Activated naive CD8-positive, alpha-beta T cell (primary cell): Measurements from ENCODE around the gene FAM117B.

Experiments
- H3K27ac Mint-ChIP-seq: one replicate; pipeline ENCODE4 v1.8.0; 2021; ENCODE audit warnings: mixed read lengths
- H3K27me3 Mint-ChIP-seq: one replicate; pipeline ENCODE4 v1.8.0; 2021; ENCODE audit warnings: mixed read lengths
- H3K36me3 Mint-ChIP-seq: one replicate; pipeline ENCODE4 v1.8.0; 2021; ENCODE audit warnings: mixed read lengths
- H3K4me1 Mint-ChIP-seq: one replicate; pipeline ENCODE4 v1.8.0; 2021; ENCODE audit warnings: low read depth, mixed read lengths
- H3K4me3 Mint-ChIP-seq: one replicate; pipeline ENCODE4 v1.8.0; 2021; ENCODE audit warnings: mild to moderate bottlenecking, mixed read lengths
- H3K9me3 Mint-ChIP-seq: one replicate; pipeline ENCODE4 v1.8.0; 2021; ENCODE audit warnings: low read depth, mixed read lengths

FAM117B gene

DNA sequence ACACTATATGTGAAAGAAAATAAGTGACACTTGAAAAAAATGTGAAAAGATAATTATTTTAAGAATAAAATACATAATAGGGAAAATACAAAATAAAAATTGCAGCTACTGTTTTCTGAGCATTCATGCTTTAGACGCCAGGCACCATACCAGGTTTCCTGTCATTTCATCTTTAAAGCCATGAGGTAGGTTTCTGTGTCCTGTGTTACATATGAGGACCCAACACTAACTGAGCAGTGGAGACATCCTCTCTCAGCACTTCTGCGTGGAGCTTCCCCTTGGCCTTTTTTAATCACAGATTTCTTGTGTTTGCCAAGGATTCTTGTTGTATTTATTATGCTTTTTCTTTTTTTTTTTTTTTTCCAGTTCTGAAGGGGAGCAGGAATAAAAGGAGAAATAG is 117.3 kb downstream of the FAM117B start:
- H3K4me3 Mint-ChIP-seq, result no peak overlapping the region
- peak overlapping the region; percentile 84 for H3K27ac Mint-ChIP-seq
- H3K9me3 Mint-ChIP-seq, result peaks cover 6% of the 10 kb centered on the region
- no peaks in the 10 kb centered on the region for H3K27me3 Mint-ChIP-seq
- peaks cover 25% of the 10 kb centered on the region for H3K36me3 Mint-ChIP-seq
- peaks cover 70% of the 10 kb centered on the region for H3K4me1 Mint-ChIP-seq

GRCh38 chr2:202754936-202755335 is 120.2 kb downstream of the FAM117B start:
- Mint-ChIP-seq H3K36me3 (peaks cover 21% of the 10 kb centered on the region), H3K27ac (peak overlapping the region; percentile 59), H3K4me3 (no peak overlapping the region), H3K27me3 (no peaks in the 10 kb centered on the region), H3K4me1 (peaks cover 53% of the 10 kb centered on the region), H3K9me3 (no peaks in the 10 kb centered on the region)

- H3K27ac Mint-ChIP-seq, result peak overlapping the region; percentile 59
- H3K27me3 Mint-ChIP-seq, result no peaks in the 10 kb centered on the region
- H3K4me3 Mint-ChIP-seq, result no peak overlapping the region
- no peaks in the 10 kb centered on the region for H3K9me3 Mint-ChIP-seq
- peaks cover 53% of the 10 kb centered on the region for H3K4me1 Mint-ChIP-seq
- peaks cover 29% of the 10 kb centered on the region for H3K36me3 Mint-ChIP-seq
Measured at GRCh38 chr2:202756598-202756997, 121.8 kb downstream of the FAM117B start.

DNA sequence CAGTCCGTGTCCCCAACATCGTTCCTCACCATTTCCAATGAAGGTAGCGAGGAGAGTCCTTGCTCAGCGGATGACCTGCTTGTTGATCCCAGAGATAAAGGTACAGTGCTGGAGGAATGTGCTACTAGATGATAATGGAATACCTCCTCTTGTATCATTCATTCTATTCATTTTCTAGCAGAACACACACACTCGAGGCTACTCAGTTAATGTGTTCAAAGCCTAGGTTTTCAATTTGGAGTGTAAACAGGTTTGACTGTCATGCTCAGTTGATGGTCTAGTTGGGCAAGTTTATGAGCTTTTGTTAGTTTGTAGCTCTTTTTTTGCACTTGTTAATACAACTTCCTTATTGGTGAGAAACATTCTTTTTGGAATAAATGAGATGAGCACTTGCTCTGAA is 122.6 kb downstream of the FAM117B start:
- H3K27me3 Mint-ChIP-seq, result no peaks in the 10 kb centered on the region
- peaks cover 31% of the 10 kb centered on the region for H3K36me3 Mint-ChIP-seq
- H3K4me1 Mint-ChIP-seq, result peaks cover 54% of the 10 kb centered on the region
- H3K4me3 Mint-ChIP-seq, result no peak overlapping the region
- peak overlapping the region; percentile 75 for H3K27ac Mint-ChIP-seq
- H3K9me3 Mint-ChIP-seq, result no peaks in the 10 kb centered on the region

DNA sequence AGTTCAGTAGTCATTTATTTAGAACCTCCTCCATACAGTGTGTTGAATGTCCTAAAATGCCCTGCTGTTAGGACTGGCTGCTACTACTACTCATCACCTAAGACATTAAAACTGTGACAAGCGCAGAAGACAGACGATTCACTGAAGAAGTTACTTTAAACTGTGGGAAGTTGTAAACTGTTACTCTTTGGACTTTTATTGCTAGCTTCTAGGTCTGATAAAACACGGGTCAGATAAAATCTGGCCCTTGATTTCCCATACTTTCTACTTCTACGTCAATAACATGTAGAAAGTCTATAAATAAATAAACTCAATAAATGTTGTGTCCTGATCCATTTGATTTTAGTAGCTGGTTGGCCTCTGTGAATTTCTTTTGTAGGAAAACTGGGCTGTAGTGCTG is 123.4 kb downstream of the FAM117B start:
- Mint-ChIP-seq H3K9me3 (no peaks in the 10 kb centered on the region), H3K36me3 (peaks cover 33% of the 10 kb centered on the region), H3K27ac (no peak overlapping the region), H3K27me3 (no peaks in the 10 kb centered on the region), H3K4me1 (peaks cover 53% of the 10 kb centered on the region), H3K4me3 (no peak overlapping the region)

GRCh38 chr2:202758604-202759003 is 123.8 kb downstream of the FAM117B start:
- H3K27ac Mint-ChIP-seq, result peak overlapping the region; percentile 75

DNA sequence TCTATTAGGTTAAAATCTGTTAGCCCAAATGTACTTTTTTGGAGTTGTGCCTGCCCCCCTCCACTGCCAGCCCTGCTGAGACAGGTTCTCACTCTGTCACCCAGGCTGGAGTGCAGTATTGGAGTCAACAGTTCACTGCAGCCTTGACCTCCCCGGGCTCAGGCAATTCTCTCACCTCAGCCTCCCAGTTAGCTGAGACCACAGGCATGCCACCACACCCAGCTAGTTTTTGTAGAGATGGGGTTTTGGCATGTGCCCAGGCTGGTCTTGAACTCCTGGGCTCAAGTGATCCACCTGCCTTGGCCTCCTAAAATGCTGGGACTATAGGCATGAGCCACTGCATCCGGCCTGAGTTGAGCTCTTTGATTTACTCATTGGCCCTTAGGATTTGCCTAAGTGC is 126.1 kb downstream of the FAM117B start:
- no peak overlapping the region for H3K4me3 Mint-ChIP-seq
- no peaks in the 10 kb centered on the region for H3K9me3 Mint-ChIP-seq
- H3K27ac Mint-ChIP-seq, result peak overlapping the region; percentile 91
- H3K4me1 Mint-ChIP-seq, result peaks cover 56% of the 10 kb centered on the region
- peaks cover 25% of the 10 kb centered on the region for H3K36me3 Mint-ChIP-seq
- no peaks in the 10 kb centered on the region for H3K27me3 Mint-ChIP-seq

More at GRCh38 chr2:202758604-202759003, 123.8 kb downstream of the FAM117B start:
- H3K27me3 Mint-ChIP-seq, result no peaks in the 10 kb centered on the region
- peaks cover 53% of the 10 kb centered on the region for H3K4me1 Mint-ChIP-seq
- peaks cover 31% of the 10 kb centered on the region for H3K36me3 Mint-ChIP-seq
- no peak overlapping the region for H3K4me3 Mint-ChIP-seq
- H3K9me3 Mint-ChIP-seq, result no peaks in the 10 kb centered on the region

- H3K36me3 Mint-ChIP-seq, result peaks cover 26% of the 10 kb centered on the region
- peak overlapping the region; percentile 71 for H3K4me3 Mint-ChIP-seq
Measured at GRCh38 chr2:202762556-202762955, 127.8 kb downstream of the FAM117B start.

DNA sequence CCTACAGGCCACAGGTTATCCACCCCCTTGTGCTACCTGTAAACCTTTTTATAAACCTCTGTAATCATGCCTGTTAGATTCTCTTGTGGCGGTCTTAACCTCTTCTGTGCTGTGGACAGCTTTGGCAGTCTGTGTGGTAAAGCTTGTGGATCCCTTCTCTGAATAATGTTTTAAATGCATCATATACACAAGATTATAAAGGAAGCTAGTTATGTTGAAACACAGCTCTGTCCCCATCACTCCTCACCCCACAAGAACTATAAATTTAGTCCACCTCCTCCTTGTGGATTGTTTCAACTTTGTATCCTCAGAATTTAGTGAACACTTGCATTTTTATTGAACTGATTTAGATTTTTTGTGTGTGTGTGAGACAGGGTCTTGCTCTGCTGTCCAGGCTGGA is 129.1 kb downstream of the FAM117B start:
- Mint-ChIP-seq H3K4me1 (peaks cover 59% of the 10 kb centered on the region), H3K9me3 (no peaks in the 10 kb centered on the region), H3K27me3 (no peaks in the 10 kb centered on the region), H3K27ac (peak overlapping the region; percentile 96), H3K4me3 (peak overlapping the region; percentile 14), H3K36me3 (peaks cover 26% of the 10 kb centered on the region)

More at GRCh38 chr2:202762556-202762955, 127.8 kb downstream of the FAM117B start:
- no peaks in the 10 kb centered on the region for H3K27me3 Mint-ChIP-seq
- H3K4me1 Mint-ChIP-seq, result peaks cover 55% of the 10 kb centered on the region
- no peaks in the 10 kb centered on the region for H3K9me3 Mint-ChIP-seq
- H3K27ac Mint-ChIP-seq, result peak overlapping the region; percentile 96

DNA sequence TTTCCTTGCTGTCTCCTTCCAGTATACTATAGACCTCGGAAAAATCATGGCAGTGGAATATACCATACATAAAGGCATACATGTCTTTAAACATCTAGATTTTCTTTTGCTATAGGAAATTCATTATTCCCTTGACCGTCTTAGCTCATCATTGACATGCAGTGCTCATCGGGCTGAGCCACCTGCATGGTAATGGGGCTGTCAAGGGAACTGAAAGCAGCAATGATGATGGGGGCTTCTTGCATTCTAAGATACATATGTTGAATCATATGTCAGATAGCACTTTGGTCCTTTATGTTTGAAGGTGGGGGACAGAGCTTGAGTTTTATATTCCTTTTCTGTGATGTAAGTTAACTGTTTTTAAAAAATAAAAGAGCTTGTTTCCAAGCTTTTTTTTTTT is 130.2 kb downstream of the FAM117B start:
- H3K4me3 Mint-ChIP-seq, result peak overlapping the region; percentile 15
- no peaks in the 10 kb centered on the region for H3K27me3 Mint-ChIP-seq
- H3K27ac Mint-ChIP-seq, result peak overlapping the region; percentile 96
- peaks cover 65% of the 10 kb centered on the region for H3K4me1 Mint-ChIP-seq
- peaks cover 28% of the 10 kb centered on the region for H3K36me3 Mint-ChIP-seq
- H3K9me3 Mint-ChIP-seq, result no peaks in the 10 kb centered on the region

DNA sequence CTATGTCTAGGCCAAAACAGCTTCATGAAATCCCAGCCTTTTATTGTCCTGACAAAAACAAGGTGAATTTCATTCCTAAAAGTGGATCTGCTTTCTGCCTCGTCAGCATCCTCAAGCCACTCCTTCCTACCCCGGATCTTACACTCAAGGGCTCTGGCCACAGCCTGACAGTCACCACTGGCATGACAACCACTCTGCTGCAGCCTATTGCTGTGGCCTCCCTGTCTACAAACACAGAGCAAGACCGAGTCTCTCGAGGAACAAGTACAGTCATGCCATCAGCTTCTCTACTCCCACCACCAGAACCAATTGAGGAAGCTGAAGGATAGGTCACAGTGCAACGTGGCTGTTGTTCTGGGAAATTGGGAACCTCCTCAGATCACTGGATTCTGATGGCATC is 130.7 kb downstream of the FAM117B start:
- H3K4me3 Mint-ChIP-seq, result no peak overlapping the region
- H3K36me3 Mint-ChIP-seq, result peaks cover 26% of the 10 kb centered on the region
- H3K27ac Mint-ChIP-seq, result peak overlapping the region; percentile 81
- peaks cover 62% of the 10 kb centered on the region for H3K4me1 Mint-ChIP-seq
- H3K27me3 Mint-ChIP-seq, result no peaks in the 10 kb centered on the region
- H3K9me3 Mint-ChIP-seq, result no peaks in the 10 kb centered on the region

DNA sequence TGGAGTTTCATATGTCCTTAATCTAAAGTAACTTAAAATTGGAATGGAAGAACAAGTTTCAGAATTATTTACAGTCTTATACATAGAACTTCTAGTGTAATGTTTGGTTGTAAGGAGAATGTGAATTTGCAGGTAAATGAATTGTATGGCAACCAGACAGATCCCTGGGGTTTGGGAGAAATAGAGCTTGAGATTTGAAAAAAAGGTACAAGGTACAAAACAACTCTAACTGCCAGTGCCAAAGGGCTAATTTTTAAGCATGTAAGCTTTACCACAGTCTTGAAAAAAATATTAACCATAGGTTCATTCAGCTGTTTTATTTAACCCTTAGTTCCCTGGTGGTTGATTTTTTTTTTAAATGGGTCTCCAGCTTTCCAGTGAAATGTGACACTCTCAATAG is 133.5 kb downstream of the FAM117B start:
- H3K27me3 Mint-ChIP-seq, result no peaks in the 10 kb centered on the region
- peaks cover 20% of the 10 kb centered on the region for H3K36me3 Mint-ChIP-seq
- H3K4me1 Mint-ChIP-seq, result peaks cover 37% of the 10 kb centered on the region
- peak overlapping the region; percentile 42 for H3K27ac Mint-ChIP-seq
- no peaks in the 10 kb centered on the region for H3K9me3 Mint-ChIP-seq
- no peak overlapping the region for H3K4me3 Mint-ChIP-seq

GRCh38 chr2:202769201-202769600 is 134.4 kb downstream of the FAM117B start:
- peaks cover 28% of the 10 kb centered on the region for H3K4me1 Mint-ChIP-seq
- no peak overlapping the region for H3K4me3 Mint-ChIP-seq
- H3K36me3 Mint-ChIP-seq, result peaks cover 20% of the 10 kb centered on the region
- H3K9me3 Mint-ChIP-seq, result no peaks in the 10 kb centered on the region
- no peaks in the 10 kb centered on the region for H3K27me3 Mint-ChIP-seq
- peak overlapping the region; percentile 50 for H3K27ac Mint-ChIP-seq

DNA sequence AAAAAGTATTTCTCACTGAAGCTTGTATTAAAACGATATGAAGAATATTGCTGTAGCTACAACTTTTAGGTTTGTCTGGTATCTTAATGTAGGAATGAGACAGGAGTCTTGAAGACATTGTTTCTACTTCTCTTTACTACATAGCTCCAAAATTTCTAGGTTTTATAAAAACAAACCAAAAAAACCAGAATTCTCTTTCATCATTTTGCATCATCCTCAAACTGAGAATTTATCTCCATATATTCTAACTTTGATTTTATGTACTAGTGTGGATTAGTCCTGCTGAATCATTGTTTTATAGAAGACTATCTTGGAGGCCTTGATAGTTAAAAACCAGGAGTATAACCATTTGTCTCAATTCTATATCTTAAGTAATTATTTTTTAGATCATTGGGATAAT is 136.6 kb downstream of the FAM117B start:
- H3K27me3 Mint-ChIP-seq, result no peaks in the 10 kb centered on the region
- no peaks in the 10 kb centered on the region for H3K9me3 Mint-ChIP-seq
- H3K36me3 Mint-ChIP-seq, result peaks cover 25% of the 10 kb centered on the region
- H3K4me3 Mint-ChIP-seq, result no peak overlapping the region
- no peak overlapping the region for H3K27ac Mint-ChIP-seq
- H3K4me1 Mint-ChIP-seq, result peaks cover 17% of the 10 kb centered on the region

- Mint-ChIP-seq H3K27ac (no peak overlapping the region), H3K36me3 (peaks cover 25% of the 10 kb centered on the region), H3K27me3 (no peaks in the 10 kb centered on the region), H3K4me3 (no peak overlapping the region), H3K4me1 (peaks cover 17% of the 10 kb centered on the region), H3K9me3 (no peaks in the 10 kb centered on the region)
Measured at GRCh38 chr2:202771741-202772460, 137.1 kb downstream of the FAM117B start.
